Measurements from ENCODE around the gene EBF3. TPM values are rescaled to one million over a fixed set of nuclear protein-coding genes. Genes with fewer than 3 reads are reported as not detected.

The EBF3 gene
- total RNA-seq, 1 donor = 31.8 TPM

- Histone ChIP-seq H3K79me2 (ENCODE audit: insufficient read depth, low read length) (peaks cover 40% of the 10 kb centered on the region), H3K36me3 (ENCODE audit: insufficient read depth, low read length) (peaks cover 29% of the 10 kb centered on the region), H3K4me3 (ENCODE audit: insufficient read depth, low read length) (no peak overlapping the region), H2AFZ (ENCODE audit: low read length) (no peak overlapping the region), H3K4me2 (ENCODE audit: insufficient read depth, low read length) (no peak overlapping the region), H3K27me3 (ENCODE audit: insufficient read depth, low read length) (no peaks in the 10 kb centered on the region), H4K20me1 (ENCODE audit: insufficient read depth, low read length) (peaks cover 38% of the 10 kb centered on the region), H3K4me1 (ENCODE audit: insufficient read depth, low read length) (peaks cover under 1% of the 10 kb centered on the region), H3K9me3 (ENCODE audit: low read depth, low read length) (no peaks in the 10 kb centered on the region), H3K27ac (ENCODE audit: low read depth, low read length) (no peak overlapping the region)
- DNase-seq (ENCODE audit: insufficient read length, low spot score, missing footprints) = no peak
- no peak for TF ChIP-seq CTCF (IDR thresholded peaks at IDR 0.05; ENCODE audit: extremely low read depth, low read depth, low read length)
Observed at GRCh38 chr10:129876838-129877237, 87.2 kb downstream of the EBF3 start.

- H3K79me2 ChIP-seq (ENCODE audit: insufficient read depth, low read length) = peaks cover 33% of the 10 kb centered on the region
- no peaks in the 10 kb centered on the region for H3K27me3 ChIP-seq (ENCODE audit: insufficient read depth, low read length)
- H3K4me1 ChIP-seq (ENCODE audit: insufficient read depth, low read length) = no peaks in the 10 kb centered on the region
- no peak overlapping the region for H3K4me2 ChIP-seq (ENCODE audit: insufficient read depth, low read length)
- TF ChIP-seq CTCF (IDR thresholded peaks at IDR 0.05; ENCODE audit: extremely low read depth, low read depth, low read length) = no peak
- no peak overlapping the region for H3K4me3 ChIP-seq (ENCODE audit: insufficient read depth, low read length)
- H4K20me1 ChIP-seq (ENCODE audit: insufficient read depth, low read length) = peaks cover 31% of the 10 kb centered on the region
- no peak overlapping the region for H3K27ac ChIP-seq (ENCODE audit: low read depth, low read length)
- DNase-seq (ENCODE audit: insufficient read length, low spot score, missing footprints) = no peak
- H3K36me3 ChIP-seq (ENCODE audit: insufficient read depth, low read length) = peaks cover 32% of the 10 kb centered on the region
- H2AFZ ChIP-seq (ENCODE audit: low read length) = no peak overlapping the region
- no peaks in the 10 kb centered on the region for H3K9me3 ChIP-seq (ENCODE audit: low read depth, low read length)
Observed at GRCh38 chr10:129875993-129876726, 87.9 kb downstream of the EBF3 start.

GRCh38 chr10:129873351-129873750, 90.7 kb downstream of the EBF3 start:
- no peaks in the 10 kb centered on the region for H3K4me1 ChIP-seq (ENCODE audit: insufficient read depth, low read length)
- H3K36me3 ChIP-seq (ENCODE audit: insufficient read depth, low read length) = peaks cover 43% of the 10 kb centered on the region
- peaks cover 10% of the 10 kb centered on the region for H3K79me2 ChIP-seq (ENCODE audit: insufficient read depth, low read length)
- H3K4me3 ChIP-seq (ENCODE audit: insufficient read depth, low read length) = no peak overlapping the region
- peaks cover 14% of the 10 kb centered on the region for H4K20me1 ChIP-seq (ENCODE audit: insufficient read depth, low read length)
- no peak for TF ChIP-seq CTCF (IDR thresholded peaks at IDR 0.05; ENCODE audit: extremely low read depth, low read depth, low read length)
- H2AFZ ChIP-seq (ENCODE audit: low read length) = no peak overlapping the region
- H3K27me3 ChIP-seq (ENCODE audit: insufficient read depth, low read length) = no peaks in the 10 kb centered on the region
- H3K27ac ChIP-seq (ENCODE audit: low read depth, low read length) = no peak overlapping the region
- DNase-seq (ENCODE audit: insufficient read length, low spot score, missing footprints) = no peak
- no peak overlapping the region for H3K4me2 ChIP-seq (ENCODE audit: insufficient read depth, low read length)
- no peaks in the 10 kb centered on the region for H3K9me3 ChIP-seq (ENCODE audit: low read depth, low read length)

GRCh38 chr10:129871966-129872365, 92.1 kb downstream of the EBF3 start:
- Histone ChIP-seq H3K4me2 (ENCODE audit: insufficient read depth, low read length) (no peak overlapping the region), H3K79me2 (ENCODE audit: insufficient read depth, low read length) (peaks cover 6% of the 10 kb centered on the region), H4K20me1 (ENCODE audit: insufficient read depth, low read length) (peaks cover 13% of the 10 kb centered on the region), H3K27ac (ENCODE audit: low read depth, low read length) (no peak overlapping the region), H2AFZ (ENCODE audit: low read length) (no peak overlapping the region), H3K4me3 (ENCODE audit: insufficient read depth, low read length) (no peak overlapping the region), H3K4me1 (ENCODE audit: insufficient read depth, low read length) (no peaks in the 10 kb centered on the region), H3K36me3 (ENCODE audit: insufficient read depth, low read length) (peaks cover 56% of the 10 kb centered on the region), H3K9me3 (ENCODE audit: low read depth, low read length) (no peaks in the 10 kb centered on the region), H3K27me3 (ENCODE audit: insufficient read depth, low read length) (no peaks in the 10 kb centered on the region)
- no peak for DNase-seq (ENCODE audit: insufficient read length, low spot score, missing footprints)
- TF ChIP-seq CTCF (IDR thresholded peaks at IDR 0.05; ENCODE audit: extremely low read depth, low read depth, low read length) = no peak

All from osteoblast (primary cell).